Esophagus squamous epithelium (tissue), 4 donors: ENCODE results near the gene CPT1A.

Source experiments
- POLR2A ChIP-seq, 4 donors: fragments of 450-650 bp; IDR thresholded peaks; one replicate each; pipeline ENCODE4 v1.6.1; 2017; ENCODE audit warnings: antibody characterized with exemption in 4 of 4, mild to moderate bottlenecking in 4 of 4, moderate library complexity in 3 of 4
- TF ChIP-seq, protein P1 (sequence below), 6 experiments: fragments of 450-650 bp in 4 of 6; fragments of 200-600 bp in 2 of 6; sonication (generic) in 2 of 6; IDR thresholded peaks; one replicate each; pipeline ENCODE4 v1.5.1; 2016 to 2019; ENCODE audit warnings: antibody characterized with exemption in 6 of 6, mild to moderate bottlenecking in 4 of 6, moderate library complexity in 4 of 6

DNA sequence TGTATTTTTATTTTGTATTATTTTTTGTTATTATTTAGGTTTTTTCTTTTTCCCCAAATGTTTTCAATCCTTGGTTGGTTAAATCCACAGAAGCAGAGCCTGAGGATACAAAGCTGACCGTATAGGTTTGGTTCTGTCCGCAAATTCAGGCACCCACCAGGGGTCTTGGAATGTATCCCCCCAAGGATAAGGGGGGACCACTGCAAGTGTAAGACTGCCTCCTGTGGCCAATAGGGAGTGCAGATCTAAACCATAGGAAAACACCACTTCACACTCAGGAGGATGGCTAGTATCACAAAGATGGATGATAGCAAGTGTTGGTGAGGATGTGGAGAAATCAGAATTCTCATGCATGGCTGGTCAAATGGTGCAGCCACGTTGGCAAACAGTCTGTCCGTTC is 20.0 kb downstream of the CPT1A start:
- TF ChIP-seq, protein P1, sequence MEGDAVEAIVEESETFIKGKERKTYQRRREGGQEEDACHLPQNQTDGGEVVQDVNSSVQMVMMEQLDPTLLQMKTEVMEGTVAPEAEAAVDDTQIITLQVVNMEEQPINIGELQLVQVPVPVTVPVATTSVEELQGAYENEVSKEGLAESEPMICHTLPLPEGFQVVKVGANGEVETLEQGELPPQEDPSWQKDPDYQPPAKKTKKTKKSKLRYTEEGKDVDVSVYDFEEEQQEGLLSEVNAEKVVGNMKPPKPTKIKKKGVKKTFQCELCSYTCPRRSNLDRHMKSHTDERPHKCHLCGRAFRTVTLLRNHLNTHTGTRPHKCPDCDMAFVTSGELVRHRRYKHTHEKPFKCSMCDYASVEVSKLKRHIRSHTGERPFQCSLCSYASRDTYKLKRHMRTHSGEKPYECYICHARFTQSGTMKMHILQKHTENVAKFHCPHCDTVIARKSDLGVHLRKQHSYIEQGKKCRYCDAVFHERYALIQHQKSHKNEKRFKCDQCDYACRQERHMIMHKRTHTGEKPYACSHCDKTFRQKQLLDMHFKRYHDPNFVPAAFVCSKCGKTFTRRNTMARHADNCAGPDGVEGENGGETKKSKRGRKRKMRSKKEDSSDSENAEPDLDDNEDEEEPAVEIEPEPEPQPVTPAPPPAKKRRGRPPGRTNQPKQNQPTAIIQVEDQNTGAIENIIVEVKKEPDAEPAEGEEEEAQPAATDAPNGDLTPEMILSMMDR (IDR thresholded peaks at IDR 0.05), result no peak
- no peak for TF ChIP-seq POLR2A (IDR thresholded peaks at IDR 0.05)
